Ascending aorta (tissue), 2 donors: ENCODE measurements around the gene NFKB1. TPM values are rescaled to one million over a fixed set of nuclear protein-coding genes. Genes with fewer than 3 reads are reported as not detected.

Experiments
- DNase-seq, 2 donors: peaks; one replicate each; pipeline ENCODE4 v3.0.0-alpha.2; 2019; ENCODE audit warnings: low spot score in 2 of 2
- H3K27ac ChIP-seq, 2 donors: fragments of 200-600 bp; sonication (generic); one replicate each; pipeline ENCODE4 v1.5.1; 2016 to 2017; ENCODE audit warnings: mild to moderate bottlenecking in 1 of 2
- H3K27me3 ChIP-seq: fragments of 200-600 bp; sonication (generic); one replicate; pipeline ENCODE4 v1.5.1; 2017
- H3K36me3 ChIP-seq, 2 donors: fragments of 200-600 bp; sonication (generic); one replicate each; pipeline ENCODE4 v1.5.1; 2016
- H3K4me1 ChIP-seq, 2 donors: fragments of 200-600 bp; sonication (generic); one replicate each; pipeline ENCODE4 v1.5.1; 2016 to 2017; ENCODE audit warnings: mild to moderate bottlenecking in 1 of 2
- H3K4me3 ChIP-seq, 2 donors: fragments of 200-600 bp; sonication (generic); one replicate each; pipeline ENCODE4 v1.5.1; 2016 to 2017; ENCODE audit warnings: mild to moderate bottlenecking in 1 of 2
- H3K9me3 ChIP-seq, 2 donors: fragments of 200-600 bp; sonication (generic); one replicate each; pipeline ENCODE4 v1.5.1; 2016
- intact Hi-C: fragments of 100-400 bp; cut with DNase I; formaldehyde crosslinking; loops from one replicate; pipeline ENCODE4 v1.15.1; 2023
- total RNA-seq: library from RNA; depleted of rRNA; stranded (reverse); fragments of >200 nt; gene quantifications from one replicate; pipeline ENCODE4 v1.1.0, GENCODE V29; 2016
- TF ChIP-seq, protein P1 (sequence below), 3 experiments: fragments of 200-600 bp in 2 of 3; fragments of 450-650 bp in 1 of 3; sonication (generic) in 2 of 3; IDR thresholded peaks; one replicate each; pipeline ENCODE4 v1.5.1; 2016 to 2019; ENCODE audit warnings: antibody characterized with exemption in 3 of 3, mild to moderate bottlenecking in 1 of 3, moderate library complexity in 1 of 3

NFKB1 gene
- total RNA-seq, 1 donor from 2014 or later, result 34.5 TPM

DNA sequence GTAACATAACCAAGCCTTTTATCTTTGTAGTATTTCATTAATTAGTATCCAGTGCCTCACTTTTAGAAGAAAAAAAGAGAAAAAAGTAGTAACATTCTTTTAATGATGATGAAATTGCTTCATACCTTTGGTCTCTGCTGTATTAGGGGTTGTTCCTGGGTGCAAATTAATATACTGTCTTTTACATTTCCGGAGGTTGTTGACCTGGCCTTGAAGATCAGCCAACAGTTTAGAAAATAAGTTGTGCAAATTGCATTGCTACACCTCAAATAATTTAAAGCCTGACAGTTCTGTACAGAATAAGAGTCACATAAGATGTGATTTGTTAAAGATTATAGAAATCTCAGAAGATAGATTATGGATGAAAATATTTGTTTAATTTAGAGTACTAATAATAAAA lies 3.8 kb downstream of the NFKB1 start:
- H3K27ac ChIP-seq, result no peak overlapping the region
- H3K27me3 ChIP-seq, result no peaks in the 10 kb centered on the region
- intact Hi-C loops, result loop anchor here (5.0 kb wide), 3 partner anchors 512 to 1158 kb away; partner anchors contain the start of genes BDH2, PPP3CA and SLC9B1
- H3K36me3 ChIP-seq, result no peaks in the 10 kb centered on the region
- no peak overlapping the region for H3K4me3 ChIP-seq
- TF ChIP-seq, protein P1, sequence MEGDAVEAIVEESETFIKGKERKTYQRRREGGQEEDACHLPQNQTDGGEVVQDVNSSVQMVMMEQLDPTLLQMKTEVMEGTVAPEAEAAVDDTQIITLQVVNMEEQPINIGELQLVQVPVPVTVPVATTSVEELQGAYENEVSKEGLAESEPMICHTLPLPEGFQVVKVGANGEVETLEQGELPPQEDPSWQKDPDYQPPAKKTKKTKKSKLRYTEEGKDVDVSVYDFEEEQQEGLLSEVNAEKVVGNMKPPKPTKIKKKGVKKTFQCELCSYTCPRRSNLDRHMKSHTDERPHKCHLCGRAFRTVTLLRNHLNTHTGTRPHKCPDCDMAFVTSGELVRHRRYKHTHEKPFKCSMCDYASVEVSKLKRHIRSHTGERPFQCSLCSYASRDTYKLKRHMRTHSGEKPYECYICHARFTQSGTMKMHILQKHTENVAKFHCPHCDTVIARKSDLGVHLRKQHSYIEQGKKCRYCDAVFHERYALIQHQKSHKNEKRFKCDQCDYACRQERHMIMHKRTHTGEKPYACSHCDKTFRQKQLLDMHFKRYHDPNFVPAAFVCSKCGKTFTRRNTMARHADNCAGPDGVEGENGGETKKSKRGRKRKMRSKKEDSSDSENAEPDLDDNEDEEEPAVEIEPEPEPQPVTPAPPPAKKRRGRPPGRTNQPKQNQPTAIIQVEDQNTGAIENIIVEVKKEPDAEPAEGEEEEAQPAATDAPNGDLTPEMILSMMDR (IDR thresholded peaks at IDR 0.05), result no peak
- no peaks in the 10 kb centered on the region for H3K9me3 ChIP-seq
- no peak for DNase-seq
- H3K4me1 ChIP-seq, result peaks cover 0 to 14% of the 10 kb centered on the region in 2 donors

DNA sequence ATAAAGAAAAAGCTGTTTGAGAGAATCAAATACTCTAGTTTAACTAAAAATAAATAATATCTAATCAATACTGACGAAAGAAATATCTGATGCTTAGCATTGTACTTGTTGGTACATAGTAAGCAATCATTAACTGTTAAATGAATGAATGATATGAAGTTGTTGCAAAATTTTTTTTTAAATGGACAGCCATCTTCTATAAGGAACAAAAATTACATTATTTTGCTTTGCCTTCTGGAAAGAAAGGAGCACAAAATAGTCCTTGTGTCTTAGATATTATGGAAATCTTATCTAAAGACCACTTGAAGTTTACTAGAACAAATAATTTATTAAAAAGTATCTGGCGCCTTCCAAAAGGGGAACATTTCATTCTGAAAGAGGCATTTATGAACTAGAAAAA lies 4.5 kb downstream of the NFKB1 start:
- intact Hi-C loops, result no loop called here
- Histone ChIP-seq H3K4me3 (no peak overlapping the region), H3K9me3 (no peaks in the 10 kb centered on the region), H3K27me3 (no peaks in the 10 kb centered on the region), H3K36me3 (no peaks in the 10 kb centered on the region), H3K4me1 (peaks cover 0 to 9% of the 10 kb centered on the region in 2 donors), H3K27ac (no peak overlapping the region)
- TF ChIP-seq, protein P1 (IDR thresholded peaks at IDR 0.05), result no peak
- DNase-seq, result no peak

DNA sequence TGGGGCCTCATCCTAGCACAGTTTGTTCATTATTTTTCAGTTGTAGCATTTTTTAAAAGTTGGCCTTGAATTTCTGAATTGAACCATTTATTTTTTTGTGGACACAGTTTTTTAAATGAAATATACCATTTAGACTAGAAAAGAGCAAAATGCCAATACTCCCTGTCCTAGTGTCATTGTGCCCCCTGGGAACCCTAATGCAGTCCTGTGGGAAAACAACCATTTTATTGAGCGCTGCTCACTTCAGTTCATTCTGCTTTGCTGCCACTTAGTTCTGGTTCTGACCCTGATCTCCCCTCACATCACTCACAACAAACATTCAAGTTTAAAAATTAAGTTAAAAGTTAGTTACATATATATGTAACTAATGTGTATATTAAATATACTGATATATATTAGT lies 5.4 kb downstream of the NFKB1 start:
- Histone ChIP-seq H3K4me1 (peaks cover 0 to 9% of the 10 kb centered on the region in 2 donors), H3K9me3 (no peaks in the 10 kb centered on the region), H3K4me3 (no peak overlapping the region), H3K36me3 (no peaks in the 10 kb centered on the region), H3K27ac (no peak overlapping the region), H3K27me3 (no peaks in the 10 kb centered on the region)
- DNase-seq, result no peak
- TF ChIP-seq, protein P1 (IDR thresholded peaks at IDR 0.05), result no peak
- intact Hi-C loops, result no loop called here

DNA sequence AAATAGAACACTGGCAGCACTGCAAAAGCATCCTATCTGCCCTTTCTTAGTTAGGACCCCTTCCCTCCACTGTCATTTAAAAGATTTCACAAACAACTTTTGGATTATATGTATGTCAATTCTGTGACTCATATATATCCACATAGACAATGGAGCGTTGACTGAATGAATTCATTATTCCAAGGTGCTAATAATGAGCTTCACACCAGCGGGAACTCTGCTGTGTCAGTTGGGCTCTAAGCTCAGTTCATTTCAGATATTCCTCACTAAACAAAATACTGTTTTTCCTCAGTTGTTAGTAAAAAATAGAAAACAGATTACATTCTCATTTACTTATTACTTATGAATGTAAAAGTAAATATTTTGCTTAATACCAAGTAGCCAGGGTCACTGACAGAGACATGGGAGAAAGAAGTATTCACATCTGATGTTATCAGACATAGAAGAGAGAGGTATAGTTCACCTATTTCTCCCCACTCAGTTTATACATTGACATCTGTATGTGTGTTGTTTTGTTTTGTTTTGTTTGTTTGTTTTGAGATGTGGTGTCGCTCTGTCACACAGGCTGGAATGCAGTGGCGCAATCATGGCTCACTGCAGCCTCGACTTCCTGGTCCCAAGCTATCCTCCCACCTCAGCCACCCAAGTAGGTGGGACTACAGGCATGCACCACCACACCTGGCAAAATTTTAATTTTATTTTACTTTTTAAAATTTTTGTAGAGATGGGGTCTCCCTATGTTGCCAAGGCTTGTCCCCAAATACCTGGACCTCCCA lies 10.9 kb downstream of the NFKB1 start:
- no peaks in the 10 kb centered on the region for H3K27me3 ChIP-seq
- no peaks in the 10 kb centered on the region for H3K4me1 ChIP-seq
- H3K4me3 ChIP-seq, result no peak overlapping the region
- H3K27ac ChIP-seq, result no peak overlapping the region
- no peaks in the 10 kb centered on the region for H3K36me3 ChIP-seq
- H3K9me3 ChIP-seq, result no peaks in the 10 kb centered on the region
- DNase-seq, result no peak
- TF ChIP-seq, protein P1 (IDR thresholded peaks at IDR 0.05), result no peak
- intact Hi-C loops, result no loop called here

DNA sequence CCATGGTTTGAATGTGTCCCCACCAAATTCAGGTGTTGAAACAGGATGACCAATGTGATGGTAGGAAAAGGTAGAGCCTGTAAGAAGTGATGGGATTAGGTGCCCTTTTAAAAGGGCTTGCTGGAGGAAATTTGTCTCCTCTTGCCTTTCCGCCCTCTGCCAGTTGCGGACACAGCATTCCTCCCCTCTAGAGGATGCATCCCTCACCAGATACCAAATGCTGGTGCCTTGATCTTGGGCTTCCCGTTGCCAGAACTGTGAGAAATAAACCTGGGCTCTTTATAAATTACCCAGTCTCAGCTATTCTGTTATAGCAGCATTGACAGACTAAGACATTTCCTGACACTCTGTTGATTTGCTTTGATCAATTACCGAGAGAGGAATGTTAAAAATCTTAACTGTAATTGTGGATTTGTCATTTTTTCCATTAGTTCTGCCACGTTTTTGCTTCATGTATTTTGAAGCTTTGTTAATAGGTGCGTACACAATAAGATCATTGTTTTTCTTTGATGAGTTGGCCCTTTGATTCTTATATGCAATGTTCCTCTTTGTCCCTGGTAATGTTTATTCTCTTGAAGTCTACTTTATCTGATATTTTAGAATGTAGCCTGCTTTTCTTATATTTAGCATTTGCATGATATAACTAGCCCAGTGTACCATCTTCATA lies 13.3 kb downstream of the NFKB1 start:
- H3K4me1 ChIP-seq, result peaks cover 0 to 3% of the 10 kb centered on the region in 2 donors
- no peak overlapping the region for H3K27ac ChIP-seq
- TF ChIP-seq, protein P1 (IDR thresholded peaks at IDR 0.05), result no peak
- H3K4me3 ChIP-seq, result no peak overlapping the region
- intact Hi-C loops, result no loop called here
- DNase-seq, result no peak
- no peaks in the 10 kb centered on the region for H3K9me3 ChIP-seq
- H3K27me3 ChIP-seq, result no peaks in the 10 kb centered on the region
- no peaks in the 10 kb centered on the region for H3K36me3 ChIP-seq
